GM18505 (cell line): Measurements from ENCODE around the gene NECTIN2.

Experiments used
- ATAC-seq: cut with Tn5 transposase; IDR thresholded peaks from one replicate; pipeline ENCODE4 v1.9.1; 2021; ENCODE audit not compliant: unreplicated experiment
- POLR2A ChIP-seq: IDR thresholded peaks from 4 replicates; pipeline ENCODE4 v1.6.1; 2011; ENCODE audit warnings: borderline replicate concordance; ENCODE audit not compliant: insufficient read depth, insufficient read length; ENCODE audit errors: extremely low read depth

Gene NECTIN2

GRCh38 chr19:44839276-44839675 lies 6.8 kb upstream of the NECTIN2 start:
- TF ChIP-seq POLR2A, result no peak
- ATAC-seq, result no peak

DNA sequence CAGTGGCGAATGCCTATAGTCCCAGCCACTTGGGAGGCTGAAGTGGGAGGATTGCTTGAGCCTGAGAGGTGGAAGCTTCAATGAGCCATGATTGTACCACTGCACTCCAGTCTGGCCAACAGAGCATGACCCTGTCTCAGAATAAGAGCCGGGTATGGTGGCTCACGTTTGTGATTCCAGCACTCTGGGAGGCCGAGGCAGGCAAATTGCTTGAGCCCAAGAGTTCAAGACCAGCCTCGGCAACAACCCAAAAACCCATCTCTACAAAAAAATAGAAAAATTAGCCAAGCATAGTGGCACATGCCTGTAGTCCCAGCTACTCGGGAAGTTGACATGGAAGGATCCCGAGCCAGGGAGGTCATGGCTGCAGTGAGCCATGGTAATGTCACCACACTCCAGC lies 5.3 kb upstream of the NECTIN2 start:
- TF ChIP-seq POLR2A, result no peak
- no peak for ATAC-seq

GRCh38 chr19:44841231-44841630 lies 4.9 kb upstream of the NECTIN2 start:
- no peak for ATAC-seq

DNA sequence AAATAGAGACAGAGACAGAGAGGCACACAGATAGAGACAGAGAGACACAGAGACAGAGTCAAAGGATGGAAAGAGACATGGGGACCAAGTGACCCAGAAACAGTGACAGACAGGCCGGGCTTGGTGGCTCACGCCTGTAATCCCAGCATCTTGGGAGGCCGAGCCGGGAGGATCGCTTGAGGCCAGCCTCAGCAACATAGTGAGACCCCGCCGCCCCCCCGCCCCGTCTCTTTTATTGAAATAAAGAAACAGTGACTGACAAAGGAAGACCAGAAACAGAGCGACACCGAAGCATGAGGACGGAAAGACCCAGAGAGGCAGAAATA lies 848 bp upstream of the NECTIN2 start:
- TF ChIP-seq POLR2A, result no peak
- no peak for ATAC-seq

More at GRCh38 chr19:44841231-44841630, 4.9 kb upstream of the NECTIN2 start:
- TF ChIP-seq POLR2A, result no peak

DNA sequence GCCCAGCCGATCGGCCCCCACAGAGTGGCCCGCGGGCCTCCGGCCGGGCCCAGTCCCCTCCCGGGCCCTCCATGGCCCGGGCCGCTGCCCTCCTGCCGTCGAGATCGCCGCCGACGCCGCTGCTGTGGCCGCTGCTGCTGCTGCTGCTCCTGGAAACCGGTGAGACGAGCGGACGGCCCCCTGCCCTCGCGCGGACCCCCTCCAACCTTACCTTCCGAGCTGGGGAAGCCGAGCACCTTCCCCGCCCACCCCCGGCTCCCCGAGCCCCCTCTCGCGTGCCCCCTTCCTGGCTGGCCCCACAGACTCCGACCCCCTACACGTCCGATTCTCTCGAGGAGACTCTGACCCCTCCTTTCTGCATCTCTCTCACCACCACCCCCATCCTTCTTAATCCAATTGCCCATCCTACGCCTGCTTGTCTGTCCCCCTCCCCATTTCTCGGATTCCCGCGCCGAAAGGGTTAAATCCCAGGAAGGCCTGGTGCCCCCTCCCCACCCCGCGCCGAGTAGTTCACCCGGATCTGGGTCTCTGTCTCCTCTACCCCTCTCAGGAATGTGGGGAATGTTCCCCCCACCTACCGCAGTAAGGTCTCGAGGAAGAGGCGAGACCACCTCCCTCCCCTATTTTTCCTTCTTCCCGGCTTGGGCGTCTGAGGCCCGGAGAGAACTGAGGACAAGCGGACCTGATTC lies 502 bp downstream of the NECTIN2 start:
- ATAC-seq, result no peak

DNA sequence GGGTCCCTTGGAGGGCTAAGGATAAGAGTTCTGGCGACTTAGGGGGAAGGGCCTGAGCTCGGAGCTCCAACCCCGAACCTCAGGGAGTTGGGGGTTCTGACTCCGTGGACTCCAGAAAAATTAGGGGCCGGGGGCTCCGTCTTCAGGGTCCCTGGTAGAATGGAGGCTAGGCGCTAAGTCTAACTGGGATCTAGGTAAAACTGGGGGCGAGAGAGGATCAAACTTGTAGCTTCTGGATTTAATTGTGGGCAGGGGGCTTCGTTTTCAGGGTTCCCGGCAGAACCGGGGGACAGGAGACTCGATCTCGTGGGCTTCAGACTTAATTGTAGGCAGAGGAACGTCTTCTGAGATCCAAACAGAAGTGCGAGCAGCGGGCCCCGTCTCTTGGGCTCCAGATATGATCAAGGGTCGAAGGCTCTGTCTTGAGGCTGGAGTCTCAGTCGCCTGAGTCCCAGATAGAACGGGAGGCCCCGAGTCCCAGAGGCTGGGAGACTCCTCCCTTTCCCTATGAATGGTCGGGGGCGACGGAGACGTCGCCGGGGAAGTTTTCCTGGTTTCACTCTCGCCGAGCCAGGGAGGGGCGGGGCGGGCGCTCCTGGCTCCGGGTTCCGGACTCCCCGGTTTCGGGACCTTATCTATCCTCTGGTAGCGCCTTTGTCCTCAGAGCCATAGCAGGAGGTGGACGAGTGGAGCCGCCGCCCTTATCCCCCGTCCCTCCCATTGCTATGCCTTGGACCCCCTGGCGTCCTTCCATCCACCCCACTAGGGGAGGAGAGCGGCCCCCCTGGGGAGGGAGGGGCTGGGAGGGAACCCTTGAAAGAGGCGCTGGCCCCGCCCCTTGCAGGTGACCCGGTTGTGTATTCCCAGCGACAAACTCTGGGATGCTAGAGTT lies 1.3 kb downstream of the NECTIN2 start:
- TF ChIP-seq POLR2A, result no peak
- ATAC-seq, result no peak

More for the DNA sequence above, 502 bp downstream of the NECTIN2 start:
- no peak for TF ChIP-seq POLR2A

DNA sequence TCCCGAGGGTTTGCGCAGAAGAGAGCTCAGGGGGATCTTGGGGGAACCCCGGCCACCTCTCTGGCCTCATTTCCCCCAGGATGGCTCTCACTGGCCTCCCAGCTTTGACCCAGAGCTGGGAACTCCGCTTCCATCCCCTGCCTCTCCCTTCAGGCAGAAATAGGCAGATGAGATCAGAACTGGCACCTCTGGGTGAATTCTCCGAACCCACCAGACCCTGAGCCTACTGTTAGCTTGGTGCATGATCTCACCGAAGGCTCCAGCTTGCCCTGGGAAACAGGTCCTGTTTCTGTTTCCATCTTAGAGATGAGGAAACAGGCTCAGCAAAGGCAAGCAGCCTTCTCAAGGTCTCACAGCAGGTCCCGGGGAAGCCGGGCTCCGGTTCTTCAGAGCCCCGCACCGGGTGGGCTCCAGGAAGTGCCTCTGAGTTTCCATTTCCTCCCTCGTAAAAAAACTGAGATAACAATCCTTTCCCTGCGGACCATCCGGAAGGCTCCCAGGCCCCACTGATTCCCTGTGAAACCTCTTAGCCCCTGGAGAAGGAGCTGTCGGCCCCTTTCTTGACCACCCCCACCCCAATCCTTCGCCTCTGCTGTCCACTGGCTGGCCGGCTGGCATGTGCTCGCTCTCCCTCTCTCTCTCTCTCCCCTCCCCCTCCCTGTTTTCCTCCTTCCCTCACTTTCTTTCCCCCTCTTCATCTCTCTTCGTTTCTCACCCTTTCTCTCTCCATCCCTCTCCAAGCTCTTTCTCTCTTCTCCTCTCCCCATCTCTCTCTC lies 2.1 kb downstream of the NECTIN2 start:
- no peak for TF ChIP-seq POLR2A
- ATAC-seq, result no peak

DNA sequence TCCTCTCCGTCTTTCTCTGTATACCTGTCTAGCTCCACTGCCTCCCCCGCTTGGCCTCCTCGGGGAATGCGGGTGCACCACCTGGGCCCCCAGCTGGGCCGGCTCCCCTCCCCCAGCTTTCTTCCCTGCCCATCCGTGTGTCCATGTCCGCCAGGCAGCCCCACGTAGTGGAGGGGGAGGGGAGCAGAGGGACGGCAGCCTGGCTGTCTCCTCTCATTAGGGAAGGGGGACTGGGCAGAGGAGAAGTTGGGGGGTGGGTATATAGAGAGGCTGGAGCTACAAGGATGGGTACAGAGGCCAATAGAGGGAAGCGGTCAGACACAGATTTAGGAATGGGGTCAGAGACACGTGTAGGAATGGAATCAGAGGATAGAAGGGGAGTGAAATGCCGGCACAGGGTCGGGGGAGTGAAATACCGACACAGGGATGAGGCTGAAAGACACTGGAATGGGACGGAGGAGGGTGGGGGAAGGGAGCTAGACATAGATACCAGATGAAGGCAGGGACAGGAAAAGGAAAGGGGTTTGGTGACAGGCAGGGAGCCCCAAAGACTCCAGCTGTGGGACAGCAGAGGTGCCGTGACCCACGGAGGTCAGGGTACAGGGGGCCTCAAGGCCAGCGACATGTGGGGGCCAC lies 2.8 kb downstream of the NECTIN2 start:
- ATAC-seq, result no peak
- TF ChIP-seq POLR2A, result no peak

DNA sequence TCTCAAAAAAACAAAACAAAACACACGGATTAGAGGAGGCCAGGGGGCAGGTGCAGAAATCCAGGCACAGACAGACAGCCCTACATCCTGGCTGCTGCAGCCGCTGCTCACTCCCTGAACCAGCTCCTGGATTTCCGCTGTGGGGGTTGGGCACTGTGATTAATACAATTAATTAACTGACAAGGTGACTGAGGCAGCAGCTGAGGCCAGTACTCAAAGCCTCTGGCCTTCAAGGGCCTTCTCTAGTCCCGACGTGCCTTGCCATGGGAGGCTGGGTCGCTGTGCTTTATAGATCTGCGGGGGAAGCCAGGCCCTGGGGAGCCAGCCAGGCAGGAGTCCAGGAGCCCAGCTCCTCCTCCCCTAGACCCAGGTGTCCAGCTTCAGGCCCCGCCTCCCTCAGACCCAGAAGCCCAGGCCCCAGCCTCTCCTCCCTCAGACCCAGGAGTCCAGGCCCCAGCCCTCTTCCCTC lies 4.6 kb downstream of the NECTIN2 start:
- ATAC-seq, result no peak
- no peak for TF ChIP-seq POLR2A

DNA sequence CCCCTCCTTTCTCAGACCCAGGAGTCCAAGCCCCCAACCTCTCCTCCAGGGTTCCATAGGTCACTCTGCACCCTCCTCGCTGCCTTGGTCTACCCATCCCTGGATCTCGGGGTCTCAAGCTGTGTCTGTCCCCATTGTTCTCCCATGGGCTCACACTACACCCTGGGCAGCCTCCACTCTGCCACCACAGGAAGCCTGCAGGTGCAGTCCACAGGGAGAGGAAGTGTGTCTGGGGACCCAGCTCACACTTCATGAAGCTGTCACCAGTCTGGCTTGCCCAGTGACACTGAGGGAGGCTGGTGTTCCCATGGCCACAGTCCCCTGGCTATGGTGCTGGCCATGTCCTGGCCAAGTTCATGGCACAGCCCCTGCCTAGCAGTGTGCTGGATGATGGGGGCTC lies 5.3 kb downstream of the NECTIN2 start:
- no peak for ATAC-seq
- TF ChIP-seq POLR2A, result no peak

DNA sequence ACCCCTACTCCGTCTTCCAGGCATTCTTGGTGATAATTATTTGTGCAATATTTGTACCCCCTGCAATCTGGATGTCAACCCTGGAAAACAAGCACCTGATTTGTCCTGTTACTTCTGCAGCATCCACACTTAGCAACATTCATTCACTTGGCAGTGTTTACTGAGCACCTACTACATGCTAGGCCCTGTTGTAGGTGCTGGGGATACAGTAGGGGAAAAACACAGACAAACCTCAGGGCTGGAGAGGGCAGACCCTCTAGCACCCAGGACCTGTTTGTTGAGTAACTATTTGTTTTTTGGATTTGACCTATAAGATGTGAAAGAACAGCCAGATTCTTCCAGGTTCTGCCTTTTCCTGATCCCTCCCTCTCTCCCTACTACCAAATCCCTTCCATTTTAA lies 9.5 kb downstream of the NECTIN2 start:
- ATAC-seq, result no peak
- no peak for TF ChIP-seq POLR2A

- no peak for ATAC-seq
- no peak for TF ChIP-seq POLR2A
Measured at GRCh38 chr19:44856421-44857083, 10.5 kb downstream of the NECTIN2 start.
